HL-60/S4 treated with phorbol 12-myristate 13-acetate at 8.2 ng/mL for 4 days and 3 days (cell line): Measurements from ENCODE around the gene ACLY.
"Not testable (repeated sequence)": the region's sequence is repeated elsewhere in the genome, so short reads cannot be mapped to it uniquely, and the experiment has no call there.

ENCODE experiments used
- in situ Hi-C: fragments of 300-500 bp; cut with MboI; formaldehyde crosslinking; loops from 2 replicates; pipeline ENCODE4 v1.15.0; 2022; ENCODE audit warnings: low sequenced_read_pairs

ACLY gene

GRCh38 chr17:41836550-41837196 is 82.1 kb downstream of the ACLY start:
- in situ Hi-C loops: no loop called here

GRCh38 chr17:41835800-41836549 is 82.8 kb downstream of the ACLY start, which contains the start of gene NT5C3B:
TSS of gene NT5C3B (minus strand) at chr17:41836232. CDS start at chr17:41836193, 39 bp downstream.
- in situ Hi-C loops: no loop called here

GRCh38 chr17:41835214-41835799 is 83.4 kb downstream of the ACLY start:
- in situ Hi-C loops: no loop called here

DNA sequence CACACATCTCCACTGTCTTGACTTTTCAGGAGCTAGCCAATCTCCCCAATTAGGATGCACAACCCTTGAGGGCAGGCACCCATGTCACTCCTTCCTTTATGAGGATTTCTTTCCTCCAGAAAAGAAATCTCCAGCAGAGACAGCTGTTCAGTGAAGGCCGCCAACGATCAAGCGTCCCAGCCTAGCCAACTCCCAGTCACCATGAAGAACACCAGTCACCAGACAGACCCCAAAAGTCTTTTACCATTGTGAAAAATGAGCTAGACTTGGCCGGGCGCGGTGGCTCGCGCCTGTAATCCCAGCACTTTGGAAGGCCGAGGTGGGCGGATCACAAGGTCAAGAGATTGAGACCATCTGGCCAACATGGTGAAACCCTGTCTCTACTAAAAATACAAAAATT is 88.8 kb downstream of the ACLY start:
- in situ Hi-C loops: not testable (repeated sequence)

DNA sequence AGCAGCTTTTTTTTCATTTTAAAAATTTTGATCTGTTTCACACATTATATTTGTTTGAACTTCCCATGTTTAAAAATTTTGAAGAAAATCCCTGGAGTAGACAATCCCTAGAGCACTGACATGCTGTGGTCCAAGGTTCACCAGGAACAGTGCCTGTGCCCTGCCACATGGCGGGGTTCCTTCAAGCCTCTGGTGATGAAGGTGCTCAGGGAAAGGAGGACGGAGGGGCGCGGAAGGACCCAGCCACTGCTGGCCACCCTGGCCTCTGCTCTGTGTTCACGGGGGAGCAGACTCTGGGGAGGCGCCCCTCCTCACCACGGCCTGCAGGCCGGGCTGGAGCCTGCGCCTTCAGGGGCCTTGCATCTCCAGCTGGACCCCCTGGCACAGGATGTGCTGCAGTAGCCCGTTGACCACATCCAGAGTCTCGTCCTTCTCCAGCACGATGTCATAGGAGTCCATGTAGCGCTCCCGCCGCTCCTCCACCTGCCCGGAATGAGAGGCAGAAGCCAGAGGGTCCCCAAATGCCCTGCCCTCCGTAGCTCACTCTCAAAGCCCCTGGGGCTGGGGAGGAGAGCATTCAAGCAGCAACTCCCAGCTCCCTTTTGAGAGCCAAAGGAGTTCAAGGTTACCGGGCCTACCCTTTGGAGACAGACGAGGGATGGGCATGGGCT is 93.4 kb downstream of the ACLY start:
- in situ Hi-C loops: no loop called here

DNA sequence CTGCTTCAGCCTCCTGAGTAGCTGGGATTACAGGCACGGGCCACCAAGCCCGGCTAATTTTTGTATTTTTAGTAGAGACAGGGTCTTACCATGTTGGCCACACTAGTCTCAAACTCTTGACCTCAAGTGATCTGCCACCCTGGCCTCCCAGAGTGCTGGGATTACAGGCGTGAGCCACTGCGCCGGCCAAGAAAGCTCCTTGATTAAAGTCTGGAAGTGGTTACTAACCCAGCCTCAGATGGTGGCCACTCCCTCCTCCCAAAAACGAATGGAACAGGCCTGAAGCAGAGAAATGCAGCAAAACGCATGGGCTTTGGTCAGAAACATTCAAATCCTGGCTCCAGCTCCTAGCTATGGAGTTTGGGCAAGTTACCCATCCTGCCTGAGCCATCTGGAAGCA is 94.7 kb downstream of the ACLY start:
- in situ Hi-C loops: no loop called here

DNA sequence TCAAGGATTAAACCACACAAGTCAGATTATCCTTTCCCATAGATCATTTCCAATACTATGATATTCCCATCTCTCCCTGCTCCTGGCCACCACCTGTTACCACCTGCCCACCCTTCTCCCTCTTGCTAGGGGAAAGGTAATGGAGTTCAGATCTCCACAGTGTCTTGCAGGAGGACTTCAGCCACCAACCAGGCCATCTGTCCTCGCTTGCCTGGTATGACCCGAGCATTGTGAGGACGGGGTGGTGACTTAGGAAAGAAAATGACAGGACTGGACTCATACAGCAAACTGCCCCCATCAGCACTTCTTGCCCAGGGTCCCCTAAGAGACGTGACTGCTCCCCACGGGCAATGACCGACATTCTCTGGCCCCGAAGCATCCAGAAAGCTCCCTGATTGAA is 95.2 kb downstream of the ACLY start:
- in situ Hi-C loops: no loop called here

GRCh38 chr17:41823141-41823524 is 95.6 kb downstream of the ACLY start:
- in situ Hi-C loops: no loop called here

DNA sequence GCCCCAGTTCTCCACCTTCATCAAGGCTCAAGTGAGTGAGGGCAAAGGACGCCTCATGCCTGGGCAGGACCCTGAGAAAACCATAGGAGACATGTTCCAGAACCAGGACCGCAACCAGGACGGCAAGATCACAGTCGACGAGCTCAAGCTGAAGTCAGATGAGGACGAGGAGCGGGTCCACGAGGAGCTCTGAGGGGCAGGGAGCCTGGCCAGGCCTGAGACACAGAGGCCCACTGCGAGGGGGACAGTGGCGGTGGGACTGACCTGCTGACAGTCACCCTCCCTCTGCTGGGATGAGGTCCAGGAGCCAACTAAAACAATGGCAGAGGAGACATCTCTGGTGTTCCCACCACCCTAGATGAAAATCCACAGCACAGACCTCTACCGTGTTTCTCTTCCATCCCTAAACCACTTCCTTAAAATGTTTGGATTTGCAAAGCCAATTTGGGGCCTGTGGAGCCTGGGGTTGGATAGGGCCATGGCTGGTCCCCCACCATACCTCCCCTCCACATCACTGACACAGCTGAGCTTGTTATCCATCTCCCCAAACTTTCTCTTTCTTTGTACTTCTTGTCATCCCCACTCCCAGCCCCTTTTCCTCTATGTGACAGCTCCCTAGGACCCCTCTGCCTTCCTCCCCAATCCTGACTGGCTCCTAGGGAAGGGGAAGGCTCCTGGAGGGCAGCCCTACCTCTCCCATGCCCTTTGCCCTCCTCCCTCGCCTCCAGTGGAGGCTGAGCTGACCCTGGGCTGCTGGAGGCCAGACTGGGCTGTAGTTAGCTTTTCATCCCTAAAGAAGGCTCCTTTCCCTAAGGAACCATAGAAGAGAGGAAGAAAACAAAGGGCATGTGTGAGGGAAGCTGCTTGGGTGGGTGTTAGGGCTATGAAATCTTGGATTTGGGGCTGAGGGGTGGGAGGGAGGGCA is 96.3 kb downstream of the ACLY start:
- in situ Hi-C loops: no loop called here

GRCh38 chr17:41821776-41822175 is 97.0 kb downstream of the ACLY start:
- in situ Hi-C loops: no loop called here

DNA sequence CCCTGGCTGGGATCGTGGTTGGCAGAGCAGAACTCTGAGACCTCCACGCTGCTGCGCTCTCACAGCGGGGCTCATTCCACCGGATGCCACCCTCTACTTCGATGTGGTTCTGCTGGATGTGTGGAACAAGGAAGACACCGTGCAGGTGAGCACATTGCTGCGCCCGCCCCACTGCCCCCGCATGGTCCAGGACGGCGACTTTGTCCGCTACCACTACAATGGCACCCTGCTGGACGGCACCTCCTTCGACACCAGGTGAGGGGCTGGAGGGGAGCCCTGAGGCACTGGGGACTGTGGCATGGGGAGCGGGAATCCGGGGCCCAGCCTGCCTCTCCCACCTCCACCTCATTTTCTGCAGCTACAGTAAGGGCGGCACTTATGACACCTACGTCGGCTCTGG is 100.7 kb downstream of the ACLY start:
- in situ Hi-C loops: no loop called here
